GM23338 (cell line): ENCODE measurements around the gene MITF. TPM values are rescaled to one million over a fixed set of nuclear protein-coding genes. Genes with fewer than 3 reads are reported as not detected.

Experiments used
- ATAC-seq: fragments of 200-7000 bp; cut with Tn5 transposase; 3 replicates; pipeline ENCODE4 v1.9.1; 2020
- DNase-seq: peaks from one replicate; pipeline ENCODE4 v3.0.0-alpha.2; 2015; ENCODE audit warnings: low spot score
- H2AFZ ChIP-seq: fragments of 200-600 bp; sonication (generic); 2 replicates; pipeline ENCODE4 v1.8.0; 2016; ENCODE audit warnings: antibody characterized with exemption, mild to moderate bottlenecking, moderate library complexity
- H3F3A ChIP-seq: fragments of 200-600 bp; sonication (generic); replicated peaks from 2 replicates; pipeline ENCODE4 v1.8.0; 2017; ENCODE audit warnings: antibody characterized with exemption, mixed run types, low read depth
- H3K27ac ChIP-seq: fragments of 200-600 bp; sonication (generic); 2 replicates; pipeline ENCODE4 v1.6.1; 2016; ENCODE audit warnings: low read depth
- H3K27me3 ChIP-seq: fragments of 200-600 bp; sonication (generic); 2 replicates; pipeline ENCODE4 v1.8.0; 2016; ENCODE audit warnings: mild to moderate bottlenecking, mixed run types, moderate library complexity; ENCODE audit not compliant: insufficient read depth
- H3K36me3 ChIP-seq: fragments of 200-600 bp; sonication (generic); 2 replicates; pipeline ENCODE4 v1.8.0; 2016; ENCODE audit warnings: mild to moderate bottlenecking; ENCODE audit not compliant: insufficient read depth
- H3K4me1 ChIP-seq: fragments of 200-600 bp; sonication (generic); 2 replicates; pipeline ENCODE4 v1.8.0; 2016; ENCODE audit warnings: mild to moderate bottlenecking, moderate library complexity; ENCODE audit not compliant: insufficient read depth
- H3K4me2 ChIP-seq: fragments of 200-600 bp; sonication (generic); 2 replicates; pipeline ENCODE4 v1.7.1; 2017; ENCODE audit warnings: mixed run types
- H3K4me3 ChIP-seq: fragments of 200-600 bp; sonication (generic); 2 replicates; pipeline ENCODE4 v1.6.1; 2016; ENCODE audit warnings: mixed run types
- H3K79me2 ChIP-seq: fragments of 200-600 bp; sonication (generic); replicated peaks from 2 replicates; pipeline ENCODE4 v1.8.0; 2017; ENCODE audit warnings: mild to moderate bottlenecking; ENCODE audit not compliant: insufficient read depth
- H3K9me2 ChIP-seq: fragments of 200-600 bp; sonication (generic); 2 replicates; pipeline ENCODE4 v1.8.0; 2017; ENCODE audit not compliant: insufficient read depth
- H4K20me1 ChIP-seq: fragments of 200-600 bp; sonication (generic); replicated peaks from 2 replicates; pipeline ENCODE4 v1.8.0; 2017; ENCODE audit warnings: mild to moderate bottlenecking; ENCODE audit not compliant: insufficient read depth
- H3K27ac Mint-ChIP-seq: 2 replicates; pipeline ENCODE4 v1.8.0; 2020; ENCODE audit warnings: inconsistent platforms, mild to moderate bottlenecking, moderate library complexity, mixed read lengths
- H3K27me3 Mint-ChIP-seq: 3 replicates; pipeline ENCODE4 v1.8.0; 2022; ENCODE audit warnings: low read depth, mild to moderate bottlenecking, moderate library complexity, mixed read lengths, inconsistent platforms; ENCODE audit not compliant: insufficient read depth, poor library complexity
- H3K36me3 Mint-ChIP-seq: 3 replicates; pipeline ENCODE4 v1.8.0; 2021; ENCODE audit warnings: low read depth, mild to moderate bottlenecking, inconsistent platforms, moderate library complexity, mixed read lengths
- H3K4me1 Mint-ChIP-seq: 3 replicates; pipeline ENCODE4 v1.8.0; 2020; ENCODE audit warnings: mild to moderate bottlenecking, inconsistent platforms, mixed read lengths
- H3K4me3 Mint-ChIP-seq: 3 replicates; pipeline ENCODE4 v1.8.0; 2021; ENCODE audit warnings: moderate library complexity, mild to moderate bottlenecking, inconsistent platforms, mixed read lengths
- H3K9me3 Mint-ChIP-seq: 3 replicates; pipeline ENCODE4 v1.8.0; 2020; ENCODE audit warnings: moderate library complexity, mild to moderate bottlenecking, inconsistent platforms, mixed read lengths
- CREB1 ChIP-seq: fragments of 250-450 bp; sonication (Bioruptor Pico); IDR thresholded peaks from 2 replicates; pipeline ENCODE4 v1.5.0; 2020; ENCODE audit warnings: low read depth, mild to moderate bottlenecking, moderate library complexity
- EZH2 ChIP-seq: fragments of 200-600 bp; sonication (generic); IDR thresholded peaks from one replicate; pipeline ENCODE4 v1.8.0; 2017; ENCODE audit warnings: antibody characterized with exemption, mild to moderate bottlenecking, low read depth; ENCODE audit not compliant: unreplicated experiment
- EZH2phosphoT487 ChIP-seq: fragments of 200-600 bp; sonication (generic); IDR thresholded peaks from one replicate; pipeline ENCODE4 v1.8.1; 2018; ENCODE audit warnings: antibody characterized with exemption; ENCODE audit not compliant: unreplicated experiment
- JUNB ChIP-seq: IDR thresholded peaks from one replicate; pipeline ENCODE4 v1.6.1; 2016; ENCODE audit warnings: antibody characterized with exemption; ENCODE audit not compliant: unreplicated experiment
- NANOG ChIP-seq: IDR thresholded peaks from 2 replicates; pipeline ENCODE4 v1.6.1; 2016; ENCODE audit warnings: antibody characterized with exemption, borderline replicate concordance
- POLR2AphosphoS5 ChIP-seq: IDR thresholded peaks from 2 replicates; pipeline ENCODE4 v1.6.1; 2016; ENCODE audit warnings: antibody characterized with exemption, low read depth
- REST ChIP-seq: IDR thresholded peaks from one replicate; pipeline ENCODE4 v1.6.1; 2018; ENCODE audit warnings: antibody characterized with exemption; ENCODE audit not compliant: unreplicated experiment
- STAT1 ChIP-seq: IDR thresholded peaks from one replicate; pipeline ENCODE4 v1.6.1; 2016; ENCODE audit warnings: antibody characterized with exemption; ENCODE audit not compliant: unreplicated experiment
- ZNF114 ChIP-seq: fragments of 250-450 bp; sonication (Bioruptor Pico); IDR thresholded peaks from 2 replicates; pipeline ENCODE4 v1.5.0; 2020; ENCODE audit warnings: mild to moderate bottlenecking, moderate library complexity
- ZNF331 ChIP-seq: fragments of 250-450 bp; sonication (Bioruptor Pico); IDR thresholded peaks from 2 replicates; pipeline ENCODE4 v1.5.0; 2020; ENCODE audit warnings: low read depth, mild to moderate bottlenecking, moderate library complexity
- polyA plus RNA-seq: library from polyadenylated mRNA; unstranded; fragments of >200 nt; fragmentation: Nextera tagmentation; extraction: Ambion mirVana; gene quantifications from 2 replicates; pipeline ENCODE4 v1.2.1, GENCODE V29; 2016
- total RNA-seq: library from RNA; depleted of rRNA; stranded (reverse); fragments of >200 nt; shearing (Covaris generic); gene quantifications from 2 replicates; pipeline ENCODE4 v1.2.3, GENCODE V29; 2014
- TF ChIP-seq, protein P1 (sequence below): IDR thresholded peaks from 2 replicates; pipeline ENCODE4 v1.6.1; 2016; ENCODE audit warnings: antibody characterized with exemption
- TF ChIP-seq, protein P2 (sequence below): fragments of 250-450 bp; sonication (Bioruptor Pico); IDR thresholded peaks from 2 replicates; pipeline ENCODE4 v1.5.0; 2020; ENCODE audit warnings: mild to moderate bottlenecking, moderate library complexity
- TF ChIP-seq, protein P3 (sequence below), 2 experiments: fragments of 200-600 bp in 1 of 2; sonication (generic) in 1 of 2; conservative IDR thresholded peaks; 2 replicates each; pipeline versions ENCODE4 v1.5.1 to v1.6.1; 2016 to 2017; ENCODE audit warnings: antibody characterized with exemption in 2 of 2, low read depth in 2 of 2, mild to moderate bottlenecking in 2 of 2, moderate library complexity in 1 of 2

The MITF gene
- total and polyA plus RNA-seq, 2 experiments from 2014 or later, result 1.9 to 2.4 TPM

- Mint-ChIP-seq H3K27ac (no peak overlapping the region), H3K27me3 (no peaks in the 10 kb centered on the region), H3K4me3 (no peak overlapping the region), H3K36me3 (no peaks in the 10 kb centered on the region), H3K4me1 (peaks cover 26% of the 10 kb centered on the region), H3K9me3 (no peaks in the 10 kb centered on the region)
- TF ChIP-seq, protein P1, sequence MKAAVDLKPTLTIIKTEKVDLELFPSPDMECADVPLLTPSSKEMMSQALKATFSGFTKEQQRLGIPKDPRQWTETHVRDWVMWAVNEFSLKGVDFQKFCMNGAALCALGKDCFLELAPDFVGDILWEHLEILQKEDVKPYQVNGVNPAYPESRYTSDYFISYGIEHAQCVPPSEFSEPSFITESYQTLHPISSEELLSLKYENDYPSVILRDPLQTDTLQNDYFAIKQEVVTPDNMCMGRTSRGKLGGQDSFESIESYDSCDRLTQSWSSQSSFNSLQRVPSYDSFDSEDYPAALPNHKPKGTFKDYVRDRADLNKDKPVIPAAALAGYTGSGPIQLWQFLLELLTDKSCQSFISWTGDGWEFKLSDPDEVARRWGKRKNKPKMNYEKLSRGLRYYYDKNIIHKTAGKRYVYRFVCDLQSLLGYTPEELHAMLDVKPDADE, result no peak
- no peak for TF ChIP-seq EZH2phosphoT487
- no peak for TF ChIP-seq JUNB
- no peak for TF ChIP-seq NANOG
- no peak for TF ChIP-seq CREB1 (CRISPR knock-in tag)
- TF ChIP-seq ZNF114 (CRISPR knock-in tag), result no peak
- no peak for TF ChIP-seq STAT1
- no peak for TF ChIP-seq ZNF331
- no peak for TF ChIP-seq REST
- no peak for TF ChIP-seq EZH2
- TF ChIP-seq, protein P2, sequence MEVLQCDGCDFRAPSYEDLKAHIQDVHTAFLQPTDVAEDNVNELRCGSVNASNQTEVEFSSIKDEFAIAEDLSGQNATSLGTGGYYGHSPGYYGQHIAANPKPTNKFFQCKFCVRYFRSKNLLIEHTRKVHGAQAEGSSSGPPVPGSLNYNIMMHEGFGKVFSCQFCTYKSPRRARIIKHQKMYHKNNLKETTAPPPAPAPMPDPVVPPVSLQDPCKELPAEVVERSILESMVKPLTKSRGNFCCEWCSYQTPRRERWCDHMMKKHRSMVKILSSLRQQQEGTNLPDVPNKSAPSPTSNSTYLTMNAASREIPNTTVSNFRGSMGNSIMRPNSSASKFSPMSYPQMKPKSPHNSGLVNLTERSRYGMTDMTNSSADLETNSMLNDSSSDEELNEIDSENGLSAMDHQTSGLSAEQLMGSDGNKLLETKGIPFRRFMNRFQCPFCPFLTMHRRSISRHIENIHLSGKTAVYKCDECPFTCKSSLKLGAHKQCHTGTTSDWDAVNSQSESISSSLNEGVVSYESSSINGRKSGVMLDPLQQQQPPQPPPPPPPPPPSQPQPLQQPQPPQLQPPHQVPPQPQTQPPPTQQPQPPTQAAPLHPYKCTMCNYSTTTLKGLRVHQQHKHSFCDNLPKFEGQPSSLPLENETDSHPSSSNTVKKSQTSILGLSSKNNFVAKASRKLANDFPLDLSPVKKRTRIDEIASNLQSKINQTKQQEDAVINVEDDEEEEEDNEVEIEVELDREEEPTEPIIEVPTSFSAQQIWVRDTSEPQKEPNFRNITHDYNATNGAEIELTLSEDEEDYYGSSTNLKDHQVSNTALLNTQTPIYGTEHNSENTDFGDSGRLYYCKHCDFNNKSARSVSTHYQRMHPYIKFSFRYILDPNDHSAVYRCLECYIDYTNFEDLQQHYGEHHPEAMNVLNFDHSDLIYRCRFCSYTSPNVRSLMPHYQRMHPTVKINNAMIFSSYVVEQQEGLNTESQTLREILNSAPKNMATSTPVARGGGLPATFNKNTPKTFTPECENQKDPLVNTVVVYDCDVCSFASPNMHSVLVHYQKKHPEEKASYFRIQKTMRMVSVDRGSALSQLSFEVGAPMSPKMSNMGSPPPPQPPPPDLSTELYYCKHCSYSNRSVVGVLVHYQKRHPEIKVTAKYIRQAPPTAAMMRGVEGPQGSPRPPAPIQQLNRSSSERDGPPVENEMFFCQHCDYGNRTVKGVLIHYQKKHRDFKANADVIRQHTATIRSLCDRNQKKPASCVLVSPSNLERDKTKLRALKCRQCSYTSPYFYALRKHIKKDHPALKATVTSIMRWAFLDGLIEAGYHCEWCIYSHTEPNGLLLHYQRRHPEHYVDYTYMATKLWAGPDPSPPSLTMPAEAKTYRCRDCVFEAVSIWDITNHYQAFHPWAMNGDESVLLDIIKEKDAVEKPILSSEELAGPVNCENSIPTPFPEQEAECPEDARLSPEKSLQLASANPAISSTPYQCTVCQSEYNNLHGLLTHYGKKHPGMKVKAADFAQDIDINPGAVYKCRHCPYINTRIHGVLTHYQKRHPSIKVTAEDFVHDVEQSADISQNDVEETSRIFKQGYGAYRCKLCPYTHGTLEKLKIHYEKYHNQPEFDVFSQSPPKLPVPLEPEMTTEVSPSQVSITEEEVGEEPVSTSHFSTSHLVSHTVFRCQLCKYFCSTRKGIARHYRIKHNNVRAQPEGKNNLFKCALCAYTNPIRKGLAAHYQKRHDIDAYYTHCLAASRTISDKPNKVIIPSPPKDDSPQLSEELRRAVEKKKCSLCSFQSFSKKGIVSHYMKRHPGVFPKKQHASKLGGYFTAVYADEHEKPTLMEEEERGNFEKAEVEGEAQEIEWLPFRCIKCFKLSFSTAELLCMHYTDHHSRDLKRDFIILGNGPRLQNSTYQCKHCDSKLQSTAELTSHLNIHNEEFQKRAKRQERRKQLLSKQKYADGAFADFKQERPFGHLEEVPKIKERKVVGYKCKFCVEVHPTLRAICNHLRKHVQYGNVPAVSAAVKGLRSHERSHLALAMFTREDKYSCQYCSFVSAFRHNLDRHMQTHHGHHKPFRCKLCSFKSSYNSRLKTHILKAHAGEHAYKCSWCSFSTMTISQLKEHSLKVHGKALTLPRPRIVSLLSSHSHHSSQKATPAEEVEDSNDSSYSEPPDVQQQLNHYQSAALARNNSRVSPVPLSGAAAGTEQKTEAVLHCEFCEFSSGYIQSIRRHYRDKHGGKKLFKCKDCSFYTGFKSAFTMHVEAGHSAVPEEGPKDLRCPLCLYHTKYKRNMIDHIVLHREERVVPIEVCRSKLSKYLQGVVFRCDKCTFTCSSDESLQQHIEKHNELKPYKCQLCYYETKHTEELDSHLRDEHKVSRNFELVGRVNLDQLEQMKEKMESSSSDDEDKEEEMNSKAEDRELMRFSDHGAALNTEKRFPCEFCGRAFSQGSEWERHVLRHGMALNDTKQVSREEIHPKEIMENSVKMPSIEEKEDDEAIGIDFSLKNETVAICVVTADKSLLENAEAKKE (CRISPR knock-in tag), result no peak
- TF ChIP-seq, protein P3, sequence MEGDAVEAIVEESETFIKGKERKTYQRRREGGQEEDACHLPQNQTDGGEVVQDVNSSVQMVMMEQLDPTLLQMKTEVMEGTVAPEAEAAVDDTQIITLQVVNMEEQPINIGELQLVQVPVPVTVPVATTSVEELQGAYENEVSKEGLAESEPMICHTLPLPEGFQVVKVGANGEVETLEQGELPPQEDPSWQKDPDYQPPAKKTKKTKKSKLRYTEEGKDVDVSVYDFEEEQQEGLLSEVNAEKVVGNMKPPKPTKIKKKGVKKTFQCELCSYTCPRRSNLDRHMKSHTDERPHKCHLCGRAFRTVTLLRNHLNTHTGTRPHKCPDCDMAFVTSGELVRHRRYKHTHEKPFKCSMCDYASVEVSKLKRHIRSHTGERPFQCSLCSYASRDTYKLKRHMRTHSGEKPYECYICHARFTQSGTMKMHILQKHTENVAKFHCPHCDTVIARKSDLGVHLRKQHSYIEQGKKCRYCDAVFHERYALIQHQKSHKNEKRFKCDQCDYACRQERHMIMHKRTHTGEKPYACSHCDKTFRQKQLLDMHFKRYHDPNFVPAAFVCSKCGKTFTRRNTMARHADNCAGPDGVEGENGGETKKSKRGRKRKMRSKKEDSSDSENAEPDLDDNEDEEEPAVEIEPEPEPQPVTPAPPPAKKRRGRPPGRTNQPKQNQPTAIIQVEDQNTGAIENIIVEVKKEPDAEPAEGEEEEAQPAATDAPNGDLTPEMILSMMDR (conservative IDR thresholded peaks at IDR 0.05; ENCODE audit: low read depth in 2 of 2), result no peak
- TF ChIP-seq POLR2AphosphoS5, result no peak
- H3K27me3 ChIP-seq, result no peaks in the 10 kb centered on the region
- H3K79me2 ChIP-seq, result no peaks in the 10 kb centered on the region
- no peaks in the 10 kb centered on the region for H4K20me1 ChIP-seq
- H3K9me2 ChIP-seq, result no peaks in the 10 kb centered on the region
- H3K4me3 ChIP-seq, result no peak overlapping the region
- no peaks in the 10 kb centered on the region for H3F3A ChIP-seq
- no peak for DNase-seq
- 0 out of 2 replicates have a peak, but pooled peaks cover 3% of the 10 kb centered on the region for H3K4me1 ChIP-seq
- H3K27ac ChIP-seq, result no peak overlapping the region
- H2AFZ ChIP-seq, result no peak overlapping the region
- no peaks in the 10 kb centered on the region for H3K36me3 ChIP-seq
- ATAC-seq, result no peak
- H3K4me2 ChIP-seq, result no peak overlapping the region
Observed at GRCh38 chr3:69994919-69995318, 255.7 kb downstream of the MITF start.
